Stimulated activated naive B cell treated with anti-CD40 and anti-IgM and Interleukin-4, amounts not matched to agents 10 μg/mL and 1 μg/mL and 100 μg/mL, for 72 hours (primary cell): ENCODE measurements around the gene SVIP.
A peak's percentile ranks its signal among the peaks of the same experiment; 100 is the strongest.

Experiments used
- ATAC-seq, 2 donors: fragments of 150-1000 bp; cut with Tn5 transposase; replicated peaks; 2 replicates each; pipeline ENCODE4 v1.10.0; 2021; ENCODE audit warnings: moderate library complexity in 1 of 2
- DNase-seq: peaks from one replicate; pipeline ENCODE4 v3.0.0; 2021
- H3K27ac Mint-ChIP-seq: one replicate; pipeline ENCODE4 v1.8.0; 2022; ENCODE audit warnings: mild to moderate bottlenecking, mixed read lengths
- H3K27me3 Mint-ChIP-seq, 2 donors: one replicate each; pipeline ENCODE4 v1.8.0; 2022; ENCODE audit warnings: mixed read lengths in 2 of 2
- H3K36me3 Mint-ChIP-seq, 2 donors: one replicate each; pipeline ENCODE4 v1.8.0; 2022; ENCODE audit warnings: mixed read lengths in 2 of 2, mild to moderate bottlenecking in 1 of 2
- H3K4me1 Mint-ChIP-seq, 2 donors: one replicate each; pipeline ENCODE4 v1.8.0; 2022; ENCODE audit warnings: mixed read lengths in 2 of 2, mild to moderate bottlenecking in 1 of 2
- H3K4me3 Mint-ChIP-seq, 2 donors: one replicate each; pipeline ENCODE4 v1.8.0; 2022; ENCODE audit warnings: mild to moderate bottlenecking in 2 of 2, mixed read lengths in 2 of 2, moderate library complexity in 1 of 2
- H3K9me3 Mint-ChIP-seq, 2 donors: one replicate each; pipeline ENCODE4 v1.8.0; 2022; ENCODE audit warnings: mixed read lengths in 2 of 2, mild to moderate bottlenecking in 1 of 2

Gene SVIP

DNA sequence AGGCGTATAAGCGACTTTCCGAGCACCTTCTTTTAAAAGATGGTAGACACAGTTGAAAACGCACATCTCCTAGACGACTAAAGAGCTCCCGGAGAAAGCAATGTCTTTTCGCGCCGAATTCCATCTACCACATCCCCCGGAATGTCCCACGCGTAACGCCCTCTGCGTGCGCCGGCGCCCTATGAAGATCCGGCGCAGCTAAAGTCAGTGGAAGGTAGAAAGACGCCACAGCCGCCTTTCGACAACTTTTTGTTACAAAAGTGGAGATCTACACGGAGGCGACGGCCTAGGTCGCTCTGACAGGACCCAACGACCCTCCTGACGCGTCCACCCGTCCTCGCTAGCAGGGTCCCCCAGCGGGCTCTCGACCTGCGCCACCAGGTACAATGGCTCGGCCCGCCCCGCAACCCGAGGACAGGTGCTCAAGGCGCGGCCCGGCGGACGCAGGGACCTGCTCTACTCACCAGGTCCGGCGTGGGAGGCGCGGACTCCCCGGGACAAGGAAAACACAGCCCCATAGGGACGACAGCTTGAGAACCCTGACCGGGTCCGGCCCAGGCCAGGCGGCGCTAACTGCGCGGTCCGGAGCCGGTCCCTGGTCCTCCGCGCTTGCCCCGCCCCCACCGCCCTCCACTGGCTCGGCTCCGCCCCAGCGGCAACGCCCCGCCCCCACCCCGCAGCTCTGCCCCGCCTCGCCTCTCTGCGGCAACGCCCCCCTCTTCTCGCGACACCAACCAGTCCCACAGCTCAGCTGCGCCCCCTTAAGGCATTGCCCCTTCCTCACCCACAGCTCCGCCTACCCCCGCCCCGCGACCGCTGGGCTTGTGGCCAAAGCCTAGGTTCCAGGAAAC is at the start of gene SVIP:
SVIP (minus strand) TSS at position 571 of the 851 bp plus-strand sequence; CDS start at position 518, 53 bp downstream.
- no peaks in the 10 kb centered on the region for H3K9me3 Mint-ChIP-seq
- peak within 1 kb of the TSS; percentile 69 for H3K27ac Mint-ChIP-seq
- H3K36me3 Mint-ChIP-seq, result peaks cover 4 to 7% of the 10 kb centered on the region in 2 donors
- H3K4me1 Mint-ChIP-seq, result peaks cover 5 to 8% of the 10 kb centered on the region in 2 donors
- ATAC-seq (peak; percentile 88 to 91), DNase-seq (peak; percentile 88)
- peak within 1 kb of the TSS; percentile 87 for H3K4me3 Mint-ChIP-seq
- H3K27me3 Mint-ChIP-seq, result no peaks in the 10 kb centered on the region

- ATAC-seq (no peak), DNase-seq (no peak)
- no peaks in the 10 kb centered on the region for H3K36me3 Mint-ChIP-seq
- H3K27ac Mint-ChIP-seq, result no peak overlapping the region
- no peaks in the 10 kb centered on the region for H3K9me3 Mint-ChIP-seq
- no peak overlapping the region for H3K4me3 Mint-ChIP-seq
- H3K4me1 Mint-ChIP-seq, result no peaks in the 10 kb centered on the region
- H3K27me3 Mint-ChIP-seq, result no peaks in the 10 kb centered on the region
Measured at GRCh38 chr11:22878604-22879003, 49.0 kb upstream of the SVIP start.

DNA sequence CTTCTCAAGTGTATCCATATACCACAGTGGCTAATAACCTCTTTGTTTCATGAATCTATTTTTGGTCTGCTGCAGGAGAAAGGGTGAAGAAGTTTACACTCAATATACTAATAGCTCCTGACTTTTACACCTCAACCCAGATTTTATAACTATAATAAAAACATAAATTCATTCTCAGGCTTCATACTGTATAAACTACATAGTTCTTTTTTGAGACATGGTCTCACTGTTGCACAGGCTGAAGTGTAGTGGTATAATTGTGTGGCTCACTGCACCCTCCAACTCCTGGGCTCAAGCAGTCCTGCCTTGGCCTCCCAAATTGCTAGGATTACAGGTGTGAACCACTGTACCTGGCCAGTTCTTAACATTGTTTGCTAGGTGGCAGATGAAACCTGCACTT is 48.4 kb upstream of the SVIP start:
- DNase-seq (no peak), ATAC-seq (no peak)
- no peaks in the 10 kb centered on the region for H3K4me1 Mint-ChIP-seq
- H3K27ac Mint-ChIP-seq, result no peak overlapping the region
- H3K27me3 Mint-ChIP-seq, result no peaks in the 10 kb centered on the region
- H3K9me3 Mint-ChIP-seq, result no peaks in the 10 kb centered on the region
- no peaks in the 10 kb centered on the region for H3K36me3 Mint-ChIP-seq
- no peak overlapping the region for H3K4me3 Mint-ChIP-seq

DNA sequence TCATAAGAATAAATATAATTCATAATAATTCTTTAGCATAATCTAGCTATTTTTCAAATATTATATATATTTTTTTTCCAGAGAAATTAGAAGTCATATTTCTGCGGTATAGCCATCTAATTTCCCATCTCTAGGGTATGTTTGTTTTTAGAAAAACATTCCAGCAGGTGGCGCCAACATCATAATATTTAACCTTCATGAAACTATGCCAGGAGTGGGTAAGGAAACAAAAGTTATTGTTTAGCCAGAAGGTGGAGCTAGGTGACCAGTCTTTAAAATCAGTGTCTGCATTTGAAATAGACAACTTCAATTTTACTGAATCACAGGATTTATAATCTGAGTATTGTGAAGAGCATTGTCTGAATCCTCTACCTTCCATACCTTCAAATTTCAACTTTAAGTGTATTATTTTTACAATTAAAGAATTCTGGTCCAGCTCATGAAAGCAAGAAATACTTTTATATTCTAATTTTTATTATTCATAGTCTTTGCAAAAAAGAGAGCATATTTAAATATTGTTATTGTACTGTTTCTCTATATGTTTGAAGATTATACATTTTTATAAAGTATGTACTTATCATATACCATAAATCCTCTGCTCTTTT is 46.4 kb upstream of the SVIP start:
- DNase-seq (peak; percentile 36), ATAC-seq (peak; percentile 95 to 96)
- H3K27me3 Mint-ChIP-seq, result no peaks in the 10 kb centered on the region
- no peaks in the 10 kb centered on the region for H3K9me3 Mint-ChIP-seq
- H3K4me3 Mint-ChIP-seq, result no peak overlapping the region
- H3K4me1 Mint-ChIP-seq, result no peaks in the 10 kb centered on the region
- H3K27ac Mint-ChIP-seq, result no peak overlapping the region
- H3K36me3 Mint-ChIP-seq, result no peaks in the 10 kb centered on the region

GRCh38 chr11:22869325-22869724 is 39.7 kb upstream of the SVIP start:
- ATAC-seq, result peak in 1 of 2 donors; percentile 12
- H3K4me3 Mint-ChIP-seq, result no peak overlapping the region

DNA sequence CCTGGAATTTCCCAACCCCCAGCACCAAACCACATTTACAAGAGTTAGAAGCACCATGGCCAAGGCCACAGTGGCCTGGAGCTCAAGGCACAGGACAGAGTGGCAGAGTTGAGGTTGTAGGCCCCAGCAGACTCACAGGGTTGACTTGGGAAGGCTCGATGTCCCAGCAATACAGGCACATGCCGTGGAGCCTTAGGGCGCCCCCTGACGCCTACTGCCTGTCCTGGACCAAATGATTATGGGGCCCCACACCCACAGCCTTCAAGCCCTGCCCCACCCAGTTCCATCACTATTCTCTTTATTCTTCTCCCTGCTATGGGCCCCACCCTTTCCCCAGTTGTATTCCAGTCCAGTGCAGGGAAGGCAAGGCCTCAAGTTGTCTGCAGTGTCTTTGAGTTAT is 30.6 kb upstream of the SVIP start, which contains the start of gene CCDC179:
CCDC179 (minus strand) TSS at position 234 of the 400 bp plus-strand sequence; CDS start at position 181, 53 bp downstream.
- Mint-ChIP-seq H3K9me3 (peaks cover 0 to 1% of the 10 kb centered on the region in 2 donors), H3K4me1 (no peaks in the 10 kb centered on the region), H3K27ac (no peak within 1 kb of the TSS), H3K27me3 (no peaks in the 10 kb centered on the region), H3K4me3 (no peak within 1 kb of the TSS), H3K36me3 (peaks cover 0 to 3% of the 10 kb centered on the region in 2 donors)
- DNase-seq, result no peak
- ATAC-seq, result no peak

More at GRCh38 chr11:22869325-22869724, 39.7 kb upstream of the SVIP start:
- Mint-ChIP-seq H3K36me3 (no peaks in the 10 kb centered on the region), H3K9me3 (no peaks in the 10 kb centered on the region), H3K4me1 (no peaks in the 10 kb centered on the region), H3K27ac (no peak overlapping the region), H3K27me3 (no peaks in the 10 kb centered on the region)
- no peak for DNase-seq

GRCh38 chr11:22859756-22860155 is 30.2 kb upstream of the SVIP start:
- ATAC-seq (no peak), DNase-seq (no peak)
- Mint-ChIP-seq H3K9me3 (peaks cover 0 to 1% of the 10 kb centered on the region in 2 donors), H3K27me3 (no peaks in the 10 kb centered on the region), H3K36me3 (peaks cover 0 to 3% of the 10 kb centered on the region in 2 donors), H3K27ac (no peak overlapping the region), H3K4me3 (no peak overlapping the region), H3K4me1 (no peaks in the 10 kb centered on the region)

DNA sequence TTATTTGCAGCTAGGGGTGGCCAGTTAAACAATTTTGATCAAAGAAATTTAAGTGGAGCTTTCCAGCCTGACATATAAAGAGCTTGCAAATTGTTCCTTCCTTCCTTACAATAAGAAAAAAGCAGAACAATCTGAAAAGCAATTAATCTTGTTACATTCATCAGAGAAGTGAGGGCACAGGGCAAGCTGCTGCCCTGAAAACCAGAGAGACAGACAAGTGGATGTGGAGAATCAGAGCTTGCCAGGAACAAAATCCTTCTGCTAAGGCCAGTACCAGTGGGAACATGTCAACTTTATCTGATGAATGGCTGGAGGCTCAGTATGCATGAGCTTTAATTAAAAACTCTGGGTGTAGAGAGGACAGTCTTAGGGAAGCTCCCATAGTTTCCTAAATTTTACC is 21.9 kb upstream of the SVIP start:
- DNase-seq, result no peak
- no peak overlapping the region for H3K4me3 Mint-ChIP-seq
- no peak for ATAC-seq
- H3K36me3 Mint-ChIP-seq, result peaks cover 0 to 2% of the 10 kb centered on the region in 2 donors
- no peak overlapping the region for H3K27ac Mint-ChIP-seq
- H3K4me1 Mint-ChIP-seq, result no peaks in the 10 kb centered on the region
- H3K27me3 Mint-ChIP-seq, result no peaks in the 10 kb centered on the region
- peaks cover 0 to 7% of the 10 kb centered on the region in 2 donors for H3K9me3 Mint-ChIP-seq

GRCh38 chr11:22846726-22847125 is 17.1 kb upstream of the SVIP start:
- Mint-ChIP-seq H3K4me3 (no peak overlapping the region), H3K36me3 (peaks cover 0 to 3% of the 10 kb centered on the region in 2 donors), H3K4me1 (no peaks in the 10 kb centered on the region), H3K27ac (no peak overlapping the region), H3K9me3 (no peaks in the 10 kb centered on the region), H3K27me3 (no peaks in the 10 kb centered on the region)
- no peak for DNase-seq
- ATAC-seq, result no peak

DNA sequence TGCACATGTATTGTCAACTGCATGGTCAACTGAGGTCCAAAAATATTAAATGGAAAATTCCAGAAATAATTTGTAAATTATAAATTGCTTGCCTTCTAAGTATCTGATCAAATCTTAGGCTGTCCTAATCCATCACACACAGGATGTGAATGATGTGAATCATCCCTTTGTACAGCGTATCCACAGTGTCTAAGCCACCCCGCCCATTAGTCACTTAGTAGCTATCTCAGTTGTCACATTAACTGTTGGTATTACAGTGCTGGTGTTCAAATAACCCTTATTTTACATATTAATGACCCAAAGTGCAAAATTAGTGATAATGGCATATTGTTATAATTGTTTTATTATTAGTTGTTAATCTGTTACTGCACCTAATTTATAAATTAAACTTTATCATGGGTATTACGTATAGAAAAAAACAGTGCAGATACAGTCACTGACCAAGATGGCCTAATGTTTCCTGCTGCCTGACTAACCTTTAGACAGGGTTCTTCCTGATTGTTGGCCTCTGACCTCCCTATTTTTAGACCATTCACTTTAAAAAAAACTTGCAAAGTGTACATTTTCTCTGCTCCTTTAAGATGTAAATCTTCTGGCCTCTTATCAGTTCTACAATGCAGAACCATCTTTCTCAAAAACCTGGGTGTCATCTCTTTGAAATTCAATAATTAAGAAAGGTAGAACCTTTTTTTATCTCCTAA is 2.9 kb upstream of the SVIP start:
- Mint-ChIP-seq H3K27ac (no peak overlapping the region), H3K4me3 (no peak overlapping the region), H3K27me3 (no peaks in the 10 kb centered on the region), H3K36me3 (no peaks in the 10 kb centered on the region), H3K9me3 (no peaks in the 10 kb centered on the region), H3K4me1 (peaks cover 5 to 8% of the 10 kb centered on the region in 2 donors)
- no peak for ATAC-seq
- no peak for DNase-seq

DNA sequence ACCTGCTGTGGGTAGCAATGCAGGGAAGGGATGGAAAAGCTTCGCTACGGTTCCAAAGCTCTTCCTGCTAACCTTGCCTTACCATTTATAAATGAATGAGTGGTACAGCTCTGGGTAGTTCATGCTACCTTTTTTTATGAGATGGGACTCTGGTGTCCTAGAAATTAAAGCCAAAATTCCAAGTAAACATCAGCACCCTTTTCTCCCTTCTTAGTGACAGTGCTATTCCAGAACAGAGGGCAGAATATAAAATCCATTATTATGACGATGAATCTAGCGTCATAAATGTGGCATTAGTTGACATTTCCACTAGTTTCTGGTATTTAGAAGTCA is 447 bp upstream of the SVIP start:
- peak overlapping the region; percentile 87 for H3K4me3 Mint-ChIP-seq
- peak overlapping the region; percentile 65 for H3K27ac Mint-ChIP-seq
- DNase-seq (no peak), ATAC-seq (no peak)
- H3K9me3 Mint-ChIP-seq, result no peaks in the 10 kb centered on the region
- peaks cover 5 to 8% of the 10 kb centered on the region in 2 donors for H3K4me1 Mint-ChIP-seq
- H3K27me3 Mint-ChIP-seq, result no peaks in the 10 kb centered on the region
- peaks cover 0 to 3% of the 10 kb centered on the region in 2 donors for H3K36me3 Mint-ChIP-seq

GRCh38 chr11:22828373-22828772 is 1.2 kb downstream of the SVIP start:
- no peak for ATAC-seq
- H3K27me3 Mint-ChIP-seq, result no peaks in the 10 kb centered on the region
- no peak overlapping the region for H3K27ac Mint-ChIP-seq
- H3K36me3 Mint-ChIP-seq, result peaks cover 7 to 9% of the 10 kb centered on the region in 2 donors
- peaks cover 5 to 8% of the 10 kb centered on the region in 2 donors for H3K4me1 Mint-ChIP-seq
- no peak for DNase-seq
- no peaks in the 10 kb centered on the region for H3K9me3 Mint-ChIP-seq
- peak overlapping the region; percentile 87 for H3K4me3 Mint-ChIP-seq

DNA sequence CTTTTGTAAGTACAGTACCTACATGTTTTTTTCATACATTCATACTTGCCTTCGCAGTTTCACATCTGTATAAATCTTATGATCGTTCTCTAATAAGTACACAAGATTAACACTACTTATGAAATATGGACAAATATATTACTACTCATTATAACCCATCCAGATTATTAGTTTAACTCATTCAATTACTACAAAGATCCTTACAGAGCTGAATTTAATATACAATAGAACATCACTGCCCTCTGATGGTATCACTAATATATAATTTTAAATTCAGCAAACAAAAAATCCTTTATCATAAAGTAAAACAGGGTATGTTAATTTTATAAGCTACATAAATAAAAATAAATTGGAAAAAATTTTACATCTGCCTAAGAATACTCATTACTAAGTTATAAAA is 7.4 kb downstream of the SVIP start:
- Mint-ChIP-seq H3K27me3 (no peaks in the 10 kb centered on the region), H3K27ac (no peak overlapping the region), H3K4me1 (no peaks in the 10 kb centered on the region), H3K4me3 (no peak overlapping the region), H3K9me3 (no peaks in the 10 kb centered on the region), H3K36me3 (peaks cover 20 to 30% of the 10 kb centered on the region in 2 donors)
- no peak for ATAC-seq
- no peak for DNase-seq

DNA sequence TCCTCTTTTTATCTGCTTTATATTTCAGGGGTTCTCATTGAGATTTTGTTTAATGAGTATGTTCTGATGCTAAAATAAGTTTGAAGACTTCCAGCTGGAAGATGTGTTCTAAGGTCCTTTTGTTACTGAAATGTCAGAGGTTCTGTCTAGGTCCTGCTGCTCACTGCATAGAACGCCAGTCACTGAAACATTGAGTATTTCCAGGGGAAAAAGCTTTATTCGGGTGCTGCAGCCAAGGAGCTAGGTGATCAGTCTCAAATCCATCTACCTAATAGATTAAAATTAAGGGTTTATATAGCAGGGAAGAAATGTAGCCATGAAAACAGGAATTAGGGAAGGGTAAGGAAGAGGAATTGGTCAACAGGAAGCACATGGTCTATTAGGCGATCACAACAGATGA is 19.7 kb downstream of the SVIP start:
- H3K4me3 Mint-ChIP-seq, result no peak overlapping the region
- H3K27me3 Mint-ChIP-seq, result no peaks in the 10 kb centered on the region
- peaks cover 4 to 5% of the 10 kb centered on the region in 2 donors for H3K9me3 Mint-ChIP-seq
- ATAC-seq (no peak), DNase-seq (no peak)
- no peak overlapping the region for H3K27ac Mint-ChIP-seq
- peaks cover 0 to 4% of the 10 kb centered on the region in 2 donors for H3K36me3 Mint-ChIP-seq
- peaks cover 11 to 15% of the 10 kb centered on the region in 2 donors for H3K4me1 Mint-ChIP-seq
